ENCODE results near the gene GCLM.
"Not testable (repeated sequence)": the region's sequence is repeated elsewhere in the genome, so short reads cannot be mapped to it uniquely, and the experiment has no call there.

GCLM gene

GRCh38 chr1:93888900-93889299 lies 20.3 kb downstream of the GCLM start:
- DNase-seq: no peak

DNA sequence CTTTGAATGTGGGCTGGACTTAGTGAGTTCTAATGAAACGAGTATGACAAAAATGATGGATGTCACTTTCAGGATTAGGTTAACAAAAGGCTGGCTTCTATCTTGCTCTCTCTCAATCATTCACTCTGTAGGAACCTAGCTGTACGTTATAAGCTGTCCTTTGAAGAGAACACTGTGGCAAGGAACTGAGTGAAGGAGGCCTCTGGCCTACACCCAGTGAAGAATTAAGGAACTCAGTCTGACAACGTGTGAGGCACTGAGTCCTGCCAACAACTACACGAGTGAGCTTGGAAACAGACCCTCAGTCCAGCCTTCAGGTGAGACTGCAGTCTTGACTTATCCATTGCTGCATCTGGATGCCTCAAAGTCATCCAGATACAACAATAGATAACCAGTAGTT lies 27.0 kb downstream of the GCLM start:
- DNase-seq: no peak

GRCh38 chr1:93880731-93881130 lies 28.5 kb downstream of the GCLM start:
- no peak for DNase-seq

GRCh38 chr1:93878889-93879586 lies 30.2 kb downstream of the GCLM start, which contains the start of gene DNTTIP2:
TSS of gene DNTTIP2 (minus strand) at chr1:93879206. CDS start at chr1:93879148, 58 bp downstream.
- peak; percentile 70 to 86 for DNase-seq

GRCh38 chr1:93878501-93878888 lies 30.7 kb downstream of the GCLM start:
- DNase-seq: no peak

DNA sequence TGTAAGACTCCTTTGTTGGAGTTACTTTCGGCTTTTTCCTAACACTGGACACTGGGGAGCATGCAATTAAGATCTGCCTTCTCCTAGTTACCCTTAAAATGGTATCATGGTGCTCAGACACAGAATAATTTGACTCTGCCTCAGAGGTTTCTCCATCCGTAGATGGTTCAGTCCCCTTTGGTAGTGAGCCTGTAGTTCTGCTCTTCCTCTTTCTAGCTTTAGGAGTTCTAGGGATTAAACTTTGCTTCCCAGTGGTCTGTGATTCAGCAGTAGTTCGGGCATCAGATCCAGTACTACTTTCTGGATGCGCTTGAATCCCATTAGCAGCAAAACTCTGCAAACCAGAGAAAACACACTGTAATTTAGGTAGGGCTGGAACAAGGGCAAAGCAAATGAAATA lies 31.7 kb downstream of the GCLM start:
- no peak for DNase-seq

DNA sequence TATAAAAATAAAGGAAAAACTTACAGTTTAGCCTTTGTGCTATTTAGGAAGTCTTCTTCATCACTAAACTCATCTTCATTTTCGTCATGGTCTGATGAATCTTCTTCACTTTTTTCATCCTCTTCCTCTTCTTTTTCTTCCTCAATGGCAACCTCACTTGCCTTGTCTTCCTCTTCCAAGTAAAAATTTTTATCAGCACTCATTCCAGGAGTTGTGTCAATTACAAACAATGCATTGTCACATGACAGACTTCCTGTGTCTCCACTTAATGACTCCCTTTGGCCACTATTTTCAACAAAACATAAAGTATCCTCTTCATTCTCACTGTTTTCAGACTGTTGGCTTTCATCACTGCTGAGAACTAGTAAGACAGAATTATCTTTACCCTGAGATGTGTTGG lies 33.0 kb downstream of the GCLM start:
- no peak for DNase-seq

GRCh38 chr1:93874025-93874651 lies 35.1 kb downstream of the GCLM start:
- no peak for DNase-seq

DNA sequence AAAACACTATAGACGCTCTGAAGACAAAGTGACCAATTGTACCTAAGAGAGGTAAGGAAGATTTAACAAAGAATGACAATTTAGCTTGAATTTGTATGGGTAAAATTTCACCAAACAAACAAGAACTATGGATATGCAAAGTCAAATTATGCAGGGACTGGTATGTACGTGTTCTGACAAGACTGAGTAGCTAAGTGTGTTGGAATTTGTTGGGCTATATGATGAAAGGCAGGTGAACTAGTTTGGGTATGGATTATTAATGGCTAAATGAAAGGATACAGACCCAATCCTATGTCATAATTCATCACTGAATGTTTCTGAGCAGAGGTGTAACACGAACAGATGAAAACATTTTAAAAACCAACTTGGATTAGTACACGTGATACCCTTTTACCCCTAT lies 37.9 kb downstream of the GCLM start:
- no peak for DNase-seq

GRCh38 chr1:93869653-93870052 lies 39.6 kb downstream of the GCLM start:
- no peak for DNase-seq

GRCh38 chr1:93868492-93868891 lies 40.7 kb downstream of the GCLM start:
- not testable (repeated sequence) for DNase-seq

DNA sequence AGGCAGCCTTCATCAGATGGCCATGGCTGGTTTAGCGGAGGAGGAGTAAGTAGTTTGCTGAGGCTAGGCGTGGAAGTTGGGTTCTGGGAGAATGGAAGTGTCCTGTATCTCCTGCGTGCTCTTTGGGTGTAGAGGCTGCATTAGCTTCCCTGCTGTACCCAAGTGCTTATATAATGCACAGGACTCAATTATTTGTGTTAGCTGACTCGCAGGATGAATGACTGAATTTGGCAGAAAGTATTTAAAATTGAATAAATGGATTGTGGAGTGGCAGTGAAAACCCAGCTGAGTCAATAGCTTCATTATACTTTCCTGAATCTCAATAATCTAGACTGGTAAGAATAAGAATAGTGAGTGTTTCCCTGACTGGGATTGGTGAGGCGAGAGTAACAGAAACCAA lies 44.0 kb downstream of the GCLM start:
- no peak for DNase-seq

GRCh38 chr1:93864175-93864574 lies 45.1 kb downstream of the GCLM start:
- no peak for DNase-seq

GRCh38 chr1:93857653-93858052 lies 51.6 kb downstream of the GCLM start:
- DNase-seq: not testable (repeated sequence)

DNA sequence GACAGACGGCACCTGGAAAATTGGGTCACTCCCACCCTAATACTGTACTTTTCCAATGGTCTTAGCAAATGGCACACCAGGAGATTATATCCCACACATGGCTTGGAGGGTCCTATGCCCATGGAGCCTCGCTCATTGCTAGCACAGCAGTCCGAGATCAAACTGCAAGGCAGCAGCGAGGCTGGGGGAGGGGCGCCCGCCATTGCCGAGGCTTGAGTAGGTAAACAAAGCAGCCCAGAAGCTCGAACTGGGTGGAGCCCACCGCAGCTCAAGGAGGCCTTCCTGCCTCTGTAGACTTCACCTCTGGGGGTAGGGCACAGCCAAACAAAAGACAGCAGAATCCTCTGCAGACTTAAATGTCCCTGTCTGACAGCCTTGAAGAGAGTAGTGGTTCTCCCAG lies 53.2 kb downstream of the GCLM start:
- DNase-seq: not testable (repeated sequence)

DNA sequence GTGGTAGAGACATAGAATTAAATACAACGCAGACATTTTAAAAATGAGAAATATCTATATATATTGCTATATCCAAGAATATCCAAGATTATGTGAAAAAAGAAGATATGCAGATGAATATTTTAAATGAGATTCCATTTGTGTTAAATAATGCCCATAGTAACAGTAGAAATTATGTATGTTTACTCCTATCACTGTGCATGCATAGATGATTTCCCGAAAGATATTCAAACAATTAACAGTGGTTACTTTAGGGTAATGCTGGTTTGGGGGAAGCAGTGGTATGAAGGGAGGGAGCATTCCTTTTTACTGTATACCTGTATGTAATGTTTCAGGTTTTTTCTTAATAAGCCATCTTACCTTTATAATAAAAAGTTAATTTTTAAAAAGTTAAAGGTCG lies 55.3 kb downstream of the GCLM start:
- DNase-seq: no peak

GRCh38 chr1:93851878-93852277 lies 57.4 kb downstream of the GCLM start:
- DNase-seq: no peak

DNA sequence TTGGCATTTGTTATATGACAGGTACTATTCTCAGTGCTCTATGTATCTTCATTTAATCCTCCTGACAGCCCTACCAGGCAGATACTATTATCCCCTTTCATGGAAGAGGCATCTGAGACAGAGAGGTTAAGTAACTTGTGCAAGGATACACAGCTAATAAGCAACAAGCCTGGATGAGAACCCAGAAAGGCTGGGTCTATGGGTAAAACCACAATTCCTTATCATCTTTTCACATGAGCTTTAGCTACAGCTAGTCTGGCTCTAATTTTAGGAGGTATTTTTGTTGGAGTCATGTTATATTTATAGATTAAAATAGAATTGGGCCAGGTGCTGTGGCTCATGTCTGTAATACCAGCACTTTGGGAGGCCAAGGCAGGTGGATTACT lies 57.9 kb downstream of the GCLM start:
- no peak for DNase-seq

- DNase-seq: peak in 1 of 2 experiments; percentile 11
Measured at GRCh38 chr1:93850687-93851326, 58.4 kb downstream of the GCLM start.

DNA sequence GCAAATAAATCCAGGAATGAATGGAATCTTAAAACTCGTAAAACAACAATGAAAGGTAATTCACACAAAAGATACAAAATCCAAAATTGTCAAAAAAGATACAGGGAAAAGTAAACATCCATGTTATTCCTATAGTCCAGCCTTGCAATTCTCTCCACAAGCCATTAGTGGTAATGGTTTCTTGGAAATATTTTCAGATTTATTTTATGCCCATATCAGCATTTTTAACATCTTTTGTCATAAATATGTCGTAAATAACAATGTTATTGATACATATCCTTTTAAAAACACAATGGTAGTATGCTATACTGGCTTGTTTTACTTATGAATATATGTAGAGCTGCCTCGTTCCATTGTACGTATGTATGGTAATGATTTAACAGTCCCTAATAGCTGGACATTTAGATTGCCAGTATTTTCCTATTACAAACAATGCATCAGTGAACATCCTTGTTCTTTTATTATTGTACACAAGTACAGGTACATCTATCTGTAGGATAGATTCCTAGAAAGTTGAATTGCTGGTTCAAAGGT lies 60.8 kb downstream of the GCLM start:
- DNase-seq: no peak

DNA sequence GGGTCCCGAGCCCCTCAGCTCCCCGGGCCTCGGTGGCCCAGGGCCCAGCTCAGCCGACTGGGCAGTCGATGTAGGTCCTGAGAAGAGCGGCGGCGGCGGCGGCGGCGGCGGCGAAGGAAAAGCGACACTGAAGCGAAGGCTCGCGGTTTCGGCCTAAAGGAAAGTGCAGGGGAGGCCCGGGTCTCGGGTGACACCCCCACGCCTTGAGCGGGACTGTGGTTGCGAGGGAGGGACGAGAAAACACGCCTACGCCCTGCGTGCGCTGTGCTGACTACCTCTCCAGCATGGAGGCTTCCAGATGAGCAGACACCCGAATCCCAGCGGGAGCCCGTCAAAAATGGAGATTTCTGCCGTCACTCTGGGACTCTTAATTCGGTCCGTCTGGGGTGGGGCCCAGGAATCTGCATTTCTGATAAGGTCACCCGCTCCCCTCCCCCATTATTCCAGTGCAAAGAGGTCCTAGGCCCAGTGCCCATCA lies 61.4 kb downstream of the GCLM start:
- peak; percentile 22 to 46 for DNase-seq

DNA sequence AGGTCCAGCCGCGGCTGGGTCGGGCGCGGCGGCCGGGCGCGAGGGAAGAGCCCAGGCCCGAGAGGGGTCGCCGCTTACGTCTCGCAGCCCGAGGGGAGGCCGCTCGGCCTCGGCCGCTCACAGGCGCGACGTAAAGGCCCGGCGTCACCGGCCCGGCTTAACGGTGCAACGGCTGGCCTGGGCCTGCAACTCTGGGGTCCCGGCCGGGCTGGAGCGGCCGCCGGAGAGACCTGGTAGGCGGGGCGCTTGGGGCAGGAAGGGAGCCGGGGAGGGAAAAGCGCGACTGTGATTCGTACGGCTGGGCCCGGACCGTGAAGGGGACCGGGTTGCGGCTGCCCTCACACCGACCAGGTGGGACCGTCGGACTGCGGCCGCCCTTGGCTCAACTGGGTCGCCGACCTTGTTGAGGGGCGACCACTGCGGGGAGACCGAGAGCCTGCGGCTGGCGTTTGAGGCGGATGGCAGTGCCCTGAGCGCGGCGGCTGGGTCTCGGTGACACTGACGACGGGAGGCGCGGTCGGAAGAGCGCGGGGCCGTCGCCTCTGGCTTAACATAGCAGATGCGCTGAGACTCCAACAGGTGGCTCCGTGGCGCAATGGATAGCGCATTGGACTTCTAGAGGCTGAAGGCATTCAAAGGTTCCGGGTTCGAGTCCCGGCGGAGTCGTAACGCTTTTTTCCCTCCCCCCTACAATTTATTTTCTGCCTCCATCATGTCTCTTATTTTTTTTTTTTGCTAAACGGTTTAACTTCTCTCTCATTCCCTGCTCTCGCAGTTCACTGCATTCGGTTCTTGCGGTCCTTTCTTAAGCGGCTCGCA lies 62.0 kb downstream of the GCLM start:
- peak; percentile 58 to 96 for DNase-seq

All from NCI-H187 (cell line).